ENCODE results near the gene PIGZ. TPM values are rescaled to one million over a fixed set of nuclear protein-coding genes. Genes with fewer than 3 reads are reported as not detected.
A peak's percentile ranks its signal among the peaks of the same experiment; 100 is the strongest.
"Not testable (repeated sequence)": the region's sequence is repeated elsewhere in the genome, so short reads cannot be mapped to it uniquely, and the experiment has no call there.

Gene PIGZ
- total and polyA plus RNA-seq, 4 donors, result 1.4 to 5.5 (median 2.2) TPM

DNA sequence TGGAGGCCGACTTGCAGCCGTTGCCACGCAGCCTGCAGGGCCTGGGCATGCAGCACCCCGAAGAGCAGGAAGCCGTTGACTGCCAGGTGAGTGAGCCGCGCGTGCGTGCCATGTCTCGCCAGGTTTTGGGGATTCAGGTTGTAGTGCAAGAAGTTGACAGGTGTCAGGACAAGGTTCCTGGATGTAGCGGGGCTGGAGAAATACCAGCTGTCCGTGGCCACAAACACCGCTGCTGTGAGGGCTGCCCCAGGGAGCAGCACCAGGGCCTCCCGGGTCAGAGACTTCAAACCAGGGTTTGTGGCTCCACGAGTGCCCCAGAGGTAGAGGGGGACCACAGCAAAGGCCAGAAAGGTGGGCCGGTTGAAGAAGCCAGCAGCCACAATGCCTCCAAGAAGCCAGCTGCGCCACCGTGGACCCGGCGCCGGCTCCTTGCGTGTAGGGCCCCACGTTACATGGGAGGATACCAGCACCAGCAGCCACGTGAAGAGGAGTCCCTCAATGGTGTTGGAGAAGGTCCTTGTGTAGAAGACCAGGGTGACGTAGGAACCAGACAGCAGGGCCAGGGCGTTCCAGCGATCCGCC lies 20.7 kb downstream of the PIGZ start:
- Histone ChIP-seq H3K36me3 (ENCODE audit: control insufficient read depth in 4 of 4, insufficient read depth in 4 of 4, low read length in 4 of 4) (peaks cover 0 to 2% (median under 1%) of the 10 kb centered on the region in 4 donors), H3K4me1 (ENCODE audit: control insufficient read depth in 5 of 5, insufficient read depth in 5 of 5, low read length in 5 of 5) (peaks cover 0 to 16% (median 3%) of the 10 kb centered on the region in 5 donors), H3K4me3 (no peak overlapping the region), H3K9ac (ENCODE audit: insufficient read depth in 1 of 2, low read length in 2 of 2) (no peak overlapping the region), H3K27ac (ENCODE audit: low read depth in 1 of 2, low read length in 1 of 2) (no peak overlapping the region), H3K9me3 (ENCODE audit: control insufficient read depth in 4 of 4, insufficient read depth in 3 of 4, low read length in 3 of 4) (no peaks in the 10 kb centered on the region), H3K27me3 (ENCODE audit: control insufficient read depth in 3 of 3, insufficient read depth in 3 of 3, low read length in 2 of 3) (no peaks in the 10 kb centered on the region)
- DNase-seq (no peak), ATAC-seq (ENCODE audit: insufficient read depth, low FRiP score) (no peak)
- WGBS, 2 donors, result 86 to 94% methylated on average over 28 of the region's 28 CpGs
- TF ChIP-seq, protein P1, sequence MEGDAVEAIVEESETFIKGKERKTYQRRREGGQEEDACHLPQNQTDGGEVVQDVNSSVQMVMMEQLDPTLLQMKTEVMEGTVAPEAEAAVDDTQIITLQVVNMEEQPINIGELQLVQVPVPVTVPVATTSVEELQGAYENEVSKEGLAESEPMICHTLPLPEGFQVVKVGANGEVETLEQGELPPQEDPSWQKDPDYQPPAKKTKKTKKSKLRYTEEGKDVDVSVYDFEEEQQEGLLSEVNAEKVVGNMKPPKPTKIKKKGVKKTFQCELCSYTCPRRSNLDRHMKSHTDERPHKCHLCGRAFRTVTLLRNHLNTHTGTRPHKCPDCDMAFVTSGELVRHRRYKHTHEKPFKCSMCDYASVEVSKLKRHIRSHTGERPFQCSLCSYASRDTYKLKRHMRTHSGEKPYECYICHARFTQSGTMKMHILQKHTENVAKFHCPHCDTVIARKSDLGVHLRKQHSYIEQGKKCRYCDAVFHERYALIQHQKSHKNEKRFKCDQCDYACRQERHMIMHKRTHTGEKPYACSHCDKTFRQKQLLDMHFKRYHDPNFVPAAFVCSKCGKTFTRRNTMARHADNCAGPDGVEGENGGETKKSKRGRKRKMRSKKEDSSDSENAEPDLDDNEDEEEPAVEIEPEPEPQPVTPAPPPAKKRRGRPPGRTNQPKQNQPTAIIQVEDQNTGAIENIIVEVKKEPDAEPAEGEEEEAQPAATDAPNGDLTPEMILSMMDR (IDR thresholded peaks at IDR 0.05; ENCODE audit: control extremely low read depth, extremely low read depth), result no peak

DNA sequence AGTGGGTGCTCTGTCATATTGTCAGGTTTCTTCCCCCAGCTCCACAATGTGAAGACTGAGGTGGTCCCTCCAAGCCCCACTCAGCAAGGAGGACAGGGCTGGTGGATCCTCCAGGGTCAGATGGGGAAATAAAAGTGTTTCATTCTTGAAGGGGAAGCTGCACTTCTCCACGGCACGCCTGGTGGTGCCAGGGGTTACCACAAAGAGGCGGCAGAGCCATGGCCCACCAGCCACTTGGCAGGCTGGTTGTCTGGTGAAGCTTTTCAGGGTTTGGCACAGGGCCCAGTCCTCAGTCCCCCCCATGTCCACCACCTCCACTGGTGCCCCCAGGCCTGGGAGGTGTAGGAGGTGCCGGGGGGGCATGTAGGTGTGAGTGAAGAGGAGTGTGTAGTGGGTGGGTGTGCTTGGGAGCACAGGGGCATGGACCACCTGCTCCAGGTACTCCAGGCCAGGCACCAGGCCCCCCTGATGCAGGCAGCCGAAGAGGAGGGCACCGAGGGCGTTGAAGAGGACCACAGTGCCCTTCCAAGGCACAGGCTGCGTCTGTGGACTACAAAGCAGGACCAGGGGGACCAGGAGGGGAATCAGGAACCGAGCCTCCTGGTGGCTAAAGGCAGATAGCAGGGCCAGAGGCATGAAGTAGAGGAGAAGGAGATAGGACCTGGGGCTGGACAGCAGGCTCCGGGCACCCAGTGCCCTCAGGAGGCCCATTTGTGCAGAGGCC lies 21.3 kb downstream of the PIGZ start:
- 86 to 88% methylated on average over 10 of the region's 10 CpGs for WGBS, 2 donors
- Histone ChIP-seq H3K36me3 (ENCODE audit: control insufficient read depth in 4 of 4, insufficient read depth in 4 of 4, low read length in 4 of 4) (peaks cover 0 to 2% (median under 1%) of the 10 kb centered on the region in 4 donors), H3K9me3 (ENCODE audit: control insufficient read depth in 4 of 4, insufficient read depth in 3 of 4, low read length in 3 of 4) (no peaks in the 10 kb centered on the region), H3K9ac (ENCODE audit: insufficient read depth in 1 of 2, low read length in 2 of 2) (no peak overlapping the region), H3K27ac (ENCODE audit: low read depth in 1 of 2, low read length in 1 of 2) (no peak overlapping the region), H3K4me1 (ENCODE audit: control insufficient read depth in 5 of 5, insufficient read depth in 5 of 5, low read length in 5 of 5) (peaks cover 0 to 16% (median 3%) of the 10 kb centered on the region in 5 donors), H3K4me3 (no peak overlapping the region), H3K27me3 (ENCODE audit: control insufficient read depth in 3 of 3, insufficient read depth in 3 of 3, low read length in 2 of 3) (no peaks in the 10 kb centered on the region)
- DNase-seq (no peak), ATAC-seq (ENCODE audit: insufficient read depth, low FRiP score) (no peak)
- TF ChIP-seq, protein P1 (IDR thresholded peaks at IDR 0.05; ENCODE audit: control extremely low read depth, extremely low read depth), result no peak

DNA sequence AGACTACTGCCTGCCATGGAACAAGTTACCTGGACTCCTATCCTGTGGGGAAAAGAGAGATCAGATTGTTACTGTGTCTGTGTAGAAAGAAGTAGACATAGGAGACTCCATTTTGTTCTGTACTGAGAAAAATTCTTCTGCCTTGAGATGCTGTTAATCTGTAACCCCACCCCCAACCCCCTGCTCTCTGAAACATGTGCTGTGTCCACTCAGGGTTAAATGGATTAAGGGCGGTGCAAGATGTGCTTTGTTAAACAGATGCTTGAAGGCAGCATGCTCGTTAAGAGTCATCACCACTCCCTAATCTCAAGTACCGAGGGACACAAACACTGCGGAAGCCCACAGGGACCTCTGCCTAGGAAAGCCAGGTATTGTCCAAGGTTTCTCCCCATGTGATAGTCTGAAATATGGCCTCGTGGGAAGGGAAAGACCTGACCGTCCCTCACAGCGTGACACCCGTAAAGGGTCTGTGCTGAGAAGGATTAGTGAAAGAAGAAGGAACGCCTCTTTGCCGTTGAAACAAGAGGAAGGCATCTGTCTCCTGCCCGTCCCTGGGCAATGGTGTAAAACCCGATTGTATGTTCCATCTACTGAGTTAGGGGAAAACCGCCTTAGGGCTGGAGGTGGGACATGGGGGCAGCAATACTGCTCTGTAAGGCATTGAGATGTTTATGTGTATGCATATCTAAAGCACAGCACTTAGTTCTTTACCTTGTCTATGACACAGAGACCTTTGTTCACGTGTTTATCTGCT lies 24.4 kb downstream of the PIGZ start:
- H3K27ac ChIP-seq (ENCODE audit: low read depth in 1 of 2, low read length in 1 of 2); H3K27me3 ChIP-seq (ENCODE audit: control insufficient read depth in 3 of 3, insufficient read depth in 3 of 3, low read length in 2 of 3); ATAC-seq (ENCODE audit: insufficient read depth, low FRiP score); H3K9ac ChIP-seq (ENCODE audit: insufficient read depth in 1 of 2, low read length in 2 of 2); H3K9me3 ChIP-seq (ENCODE audit: control insufficient read depth in 4 of 4, insufficient read depth in 3 of 4, low read length in 3 of 4); H3K4me3 ChIP-seq; H3K36me3 ChIP-seq (ENCODE audit: control insufficient read depth in 4 of 4, insufficient read depth in 4 of 4, low read length in 4 of 4); DNase-seq: not testable (repeated sequence)
- 78 to 87% methylated on average over 14 of the region's 14 CpGs for WGBS, 2 donors
- peaks cover 0 to 22% (median 5%) of the 10 kb centered on the region in 5 donors for H3K4me1 ChIP-seq (ENCODE audit: control insufficient read depth in 5 of 5, insufficient read depth in 5 of 5, low read length in 5 of 5)

DNA sequence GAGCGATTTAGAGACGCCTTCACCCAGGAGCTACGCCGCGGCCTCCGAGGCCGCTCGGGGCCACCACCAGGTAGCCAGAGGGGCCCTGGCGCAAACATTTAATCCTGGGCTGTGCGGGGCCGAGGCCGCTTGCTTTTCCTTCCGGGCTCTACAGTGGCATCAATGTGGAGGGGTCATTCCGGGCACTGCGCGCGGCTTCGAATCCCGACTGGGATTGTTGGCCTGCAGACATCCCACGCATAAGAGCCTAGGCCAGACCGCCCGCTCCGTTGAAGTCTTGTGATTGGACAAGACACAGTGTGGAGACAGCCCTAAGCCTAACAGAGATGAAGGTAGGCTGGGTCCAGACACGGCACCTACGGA lies 25.7 kb downstream of the PIGZ start:
- TF ChIP-seq, protein P1 (IDR thresholded peaks at IDR 0.05; ENCODE audit: control extremely low read depth, extremely low read depth), result no peak

More for the DNA sequence above, 25.7 kb downstream of the PIGZ start:
- peaks cover 0 to 19% (median 5%) of the 10 kb centered on the region in 5 donors for H3K4me1 ChIP-seq (ENCODE audit: control insufficient read depth in 5 of 5, insufficient read depth in 5 of 5, low read length in 5 of 5)
- peak overlapping the region; percentile 93 for H3K4me3 ChIP-seq
- DNase-seq, result peak in 1 of 3 donors; percentile 6
- peak overlapping the region; percentile 57 to 79 for H3K9ac ChIP-seq (ENCODE audit: insufficient read depth in 1 of 2, low read length in 2 of 2)
- H3K9me3 ChIP-seq (ENCODE audit: control insufficient read depth in 4 of 4, insufficient read depth in 3 of 4, low read length in 3 of 4), result no peaks in the 10 kb centered on the region
- peaks cover 3 to 11% (median 8%) of the 10 kb centered on the region in 4 donors for H3K36me3 ChIP-seq (ENCODE audit: control insufficient read depth in 4 of 4, insufficient read depth in 4 of 4, low read length in 4 of 4)
- ATAC-seq (ENCODE audit: insufficient read depth, low FRiP score), result no peak
- peak overlapping the region; percentile 85 to 86 for H3K27ac ChIP-seq (ENCODE audit: low read depth in 1 of 2, low read length in 1 of 2)
- 1% methylated on average over 25 of the region's 25 CpGs for WGBS, 2 donors
- H3K27me3 ChIP-seq (ENCODE audit: control insufficient read depth in 3 of 3, insufficient read depth in 3 of 3, low read length in 2 of 3), result no peaks in the 10 kb centered on the region

Data from lung (tissue), 12 donors.